Renal cortex interstitium (tissue), 11 donors: ENCODE data around the gene SLC10A1. TPM values are rescaled to one million over a fixed set of nuclear protein-coding genes. Genes with fewer than 3 reads are reported as not detected.

ENCODE experiments used
- DNase-seq, 11 donors: peaks; one replicate each; pipeline ENCODE4 v3.0.0-alpha.2; 2013; ENCODE audit warnings: low read depth in 9 of 11, low spot score in 4 of 11; ENCODE audit errors: extremely low read depth in 1 of 11
- polyA plus RNA-seq, 3 donors: library from polyadenylated mRNA; unstranded; fragments of 120-200 nt; gene quantifications; one replicate each; pipeline ENCODE4 v1.2.1, GENCODE V29; 2013; ENCODE audit not compliant: insufficient read length in 3 of 3

SLC10A1 gene
- polyA plus RNA-seq, 3 donors: 0.04 to 0.26 TPM; not detected in 1

- DNase-seq: no peak
Observed at GRCh38 chr14:69773571-69774276, 23.3 kb downstream of the SLC10A1 start.

- DNase-seq: no peak
Observed at GRCh38 chr14:69772082-69773017, 24.7 kb downstream of the SLC10A1 start.

- no peak for DNase-seq
Observed at GRCh38 chr14:69771136-69771535, 25.9 kb downstream of the SLC10A1 start.

GRCh38 chr14:69770559-69770958 lies 26.5 kb downstream of the SLC10A1 start:
- DNase-seq: no peak

GRCh38 chr14:69769623-69770022 lies 27.4 kb downstream of the SLC10A1 start:
- no peak for DNase-seq

GRCh38 chr14:69768873-69769272 lies 28.2 kb downstream of the SLC10A1 start:
- no peak for DNase-seq

- DNase-seq: peak; percentile 82 to 94 (median 91)
Observed at GRCh38 chr14:69767369-69767999, 29.6 kb downstream of the SLC10A1 start.

- DNase-seq: peak; percentile 92 to 98 (median 96)
Observed at GRCh38 chr14:69766984-69767368, 30.1 kb downstream of the SLC10A1 start, which contains the start of gene SRSF5. Gene SRSF5 (plus strand): TSS chr14:69767142. CDS start chr14:69768157, 1,015 bp downstream.

GRCh38 chr14:69763761-69764510 lies 33.1 kb downstream of the SLC10A1 start:
- no peak for DNase-seq

- no peak for DNase-seq
Observed at GRCh38 chr14:69760810-69761209, 36.2 kb downstream of the SLC10A1 start.

- no peak for DNase-seq
Observed at GRCh38 chr14:69756298-69756697, 40.7 kb downstream of the SLC10A1 start.

GRCh38 chr14:69755784-69756183 lies 41.3 kb downstream of the SLC10A1 start:
- DNase-seq: no peak

- no peak for DNase-seq
Observed at GRCh38 chr14:69755296-69755695, 41.7 kb downstream of the SLC10A1 start.

GRCh38 chr14:69754487-69754886 lies 42.6 kb downstream of the SLC10A1 start:
- DNase-seq: no peak

- no peak for DNase-seq
Observed at GRCh38 chr14:69753860-69754259, 43.2 kb downstream of the SLC10A1 start.

- no peak for DNase-seq
Observed at GRCh38 chr14:69752773-69753172, 44.3 kb downstream of the SLC10A1 start.

GRCh38 chr14:69750495-69750894 lies 46.5 kb downstream of the SLC10A1 start:
- DNase-seq: no peak

GRCh38 chr14:69749956-69750355 lies 47.1 kb downstream of the SLC10A1 start:
- DNase-seq: peak in 1 of 11 donors; percentile 50

GRCh38 chr14:69741055-69741454 lies 56.0 kb downstream of the SLC10A1 start:
- no peak for DNase-seq
